ENCODE measurements around the gene EFNA5.

Gene EFNA5

DNA sequence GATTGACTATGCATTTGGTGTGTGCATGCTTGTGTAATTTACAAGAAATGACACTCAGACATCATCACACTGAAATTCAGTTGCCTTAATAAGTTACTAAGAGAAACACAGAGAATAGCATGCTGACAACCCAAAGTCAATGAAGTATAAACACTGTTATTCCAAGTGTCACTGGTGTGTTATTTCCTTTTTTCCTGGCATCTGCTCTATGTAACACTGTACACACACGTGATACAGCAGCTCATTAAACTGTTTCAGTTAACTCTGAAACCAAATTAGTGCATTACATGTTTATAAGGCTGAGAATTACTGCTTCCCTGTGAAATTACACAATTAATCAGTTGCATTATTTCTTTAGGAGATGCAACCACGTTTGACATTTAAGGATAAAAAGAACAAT is 252.7 kb downstream of the EFNA5 start:
- DNase-seq (ENCODE audit: extremely low read depth, low read depth): no peak
- H3K4me3 ChIP-seq (replicated peaks; ENCODE audit: low read depth, low read length): no peak overlapping the region
- TF ChIP-seq, protein P1, sequence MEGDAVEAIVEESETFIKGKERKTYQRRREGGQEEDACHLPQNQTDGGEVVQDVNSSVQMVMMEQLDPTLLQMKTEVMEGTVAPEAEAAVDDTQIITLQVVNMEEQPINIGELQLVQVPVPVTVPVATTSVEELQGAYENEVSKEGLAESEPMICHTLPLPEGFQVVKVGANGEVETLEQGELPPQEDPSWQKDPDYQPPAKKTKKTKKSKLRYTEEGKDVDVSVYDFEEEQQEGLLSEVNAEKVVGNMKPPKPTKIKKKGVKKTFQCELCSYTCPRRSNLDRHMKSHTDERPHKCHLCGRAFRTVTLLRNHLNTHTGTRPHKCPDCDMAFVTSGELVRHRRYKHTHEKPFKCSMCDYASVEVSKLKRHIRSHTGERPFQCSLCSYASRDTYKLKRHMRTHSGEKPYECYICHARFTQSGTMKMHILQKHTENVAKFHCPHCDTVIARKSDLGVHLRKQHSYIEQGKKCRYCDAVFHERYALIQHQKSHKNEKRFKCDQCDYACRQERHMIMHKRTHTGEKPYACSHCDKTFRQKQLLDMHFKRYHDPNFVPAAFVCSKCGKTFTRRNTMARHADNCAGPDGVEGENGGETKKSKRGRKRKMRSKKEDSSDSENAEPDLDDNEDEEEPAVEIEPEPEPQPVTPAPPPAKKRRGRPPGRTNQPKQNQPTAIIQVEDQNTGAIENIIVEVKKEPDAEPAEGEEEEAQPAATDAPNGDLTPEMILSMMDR (IDR thresholded peaks at IDR 0.05; ENCODE audit: low read depth, low read length, missing control alignments): no peak

DNA sequence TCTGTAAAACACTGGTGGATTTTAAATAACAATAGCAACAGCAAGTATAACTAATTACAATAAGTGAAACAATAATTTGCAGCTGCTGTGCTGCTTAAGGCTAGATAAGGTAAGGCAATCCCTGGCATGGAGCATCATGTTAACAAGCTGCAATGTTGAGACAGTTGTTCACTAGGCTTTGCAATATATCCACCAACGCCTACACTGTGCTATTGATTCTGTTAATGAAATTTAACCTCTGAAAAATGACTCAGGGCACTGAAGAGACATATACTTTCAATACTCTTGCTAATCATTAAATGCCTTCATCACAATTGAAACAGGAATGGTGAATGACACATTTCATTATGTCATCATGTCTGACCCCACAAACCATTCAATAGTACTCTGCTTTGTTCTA is 255.0 kb downstream of the EFNA5 start:
- no peak overlapping the region for H3K4me3 ChIP-seq (replicated peaks; ENCODE audit: low read depth, low read length)
- no peak for DNase-seq (ENCODE audit: extremely low read depth, low read depth)
- TF ChIP-seq, protein P1 (IDR thresholded peaks at IDR 0.05; ENCODE audit: low read depth, low read length, missing control alignments): no peak

DNA sequence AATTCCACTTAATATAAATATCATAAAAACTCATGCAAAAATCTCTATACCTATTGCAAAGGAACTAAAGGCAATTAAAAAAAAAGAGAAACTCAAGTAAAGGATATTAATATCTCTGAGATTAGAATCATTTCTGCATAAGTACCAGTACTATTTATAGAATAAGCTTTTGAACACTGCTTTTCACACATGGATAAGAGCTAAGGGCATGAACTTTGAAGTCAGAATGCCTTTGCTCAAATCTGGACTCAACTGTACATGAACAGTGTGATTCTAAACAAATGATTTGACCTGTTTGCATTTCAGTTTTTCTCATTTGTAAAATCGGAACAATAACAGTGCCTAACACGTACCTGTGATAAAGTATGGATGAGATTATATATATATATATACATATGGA is 255.9 kb downstream of the EFNA5 start:
- no peak overlapping the region for H3K4me3 ChIP-seq (replicated peaks; ENCODE audit: low read depth, low read length)
- DNase-seq (ENCODE audit: extremely low read depth, low read depth): no peak
- TF ChIP-seq, protein P1 (IDR thresholded peaks at IDR 0.05; ENCODE audit: low read depth, low read length, missing control alignments): no peak

DNA sequence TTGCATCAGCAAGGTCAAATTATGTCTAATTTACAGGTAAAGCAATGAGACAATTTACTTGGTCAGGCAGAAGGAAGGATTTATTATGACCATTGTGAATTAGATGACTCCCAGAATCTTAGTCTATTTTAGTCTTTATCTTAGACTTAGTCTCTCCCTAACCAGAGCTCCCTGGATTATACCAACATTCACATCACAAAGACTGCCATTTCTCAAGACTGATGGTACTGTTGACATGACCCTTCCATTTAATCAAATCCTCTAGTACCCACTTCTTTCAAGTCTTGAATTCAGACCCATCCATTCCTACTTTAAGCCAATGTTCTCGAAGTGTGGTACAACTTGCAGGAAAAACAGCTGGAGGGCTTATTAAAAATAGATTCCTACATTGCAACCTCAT is 257.0 kb downstream of the EFNA5 start:
- TF ChIP-seq, protein P1 (IDR thresholded peaks at IDR 0.05; ENCODE audit: low read depth, low read length, missing control alignments): no peak
- H3K4me3 ChIP-seq (replicated peaks; ENCODE audit: low read depth, low read length): no peak overlapping the region
- no peak for DNase-seq (ENCODE audit: extremely low read depth, low read depth)

DNA sequence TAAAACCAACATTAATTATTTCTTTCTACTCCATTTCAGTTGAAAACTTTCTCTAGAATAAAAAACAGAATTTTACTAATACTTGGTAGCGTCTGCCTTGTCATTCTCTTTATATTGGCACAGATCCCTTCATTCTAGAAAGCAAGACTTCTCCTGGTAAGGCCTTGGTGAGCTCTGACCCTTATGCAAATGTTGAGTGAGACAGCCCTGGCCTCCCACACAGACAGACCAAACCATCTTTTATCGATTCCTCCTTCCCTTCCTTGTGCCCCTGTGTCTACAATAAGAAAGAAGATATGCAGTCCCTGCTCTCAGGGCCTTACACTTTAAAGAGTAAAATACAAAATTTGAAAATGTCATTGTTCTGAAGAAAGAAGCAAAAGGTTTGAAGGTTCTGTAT is 262.2 kb downstream of the EFNA5 start:
- TF ChIP-seq, protein P1 (IDR thresholded peaks at IDR 0.05; ENCODE audit: low read depth, low read length, missing control alignments): no peak
- DNase-seq (ENCODE audit: extremely low read depth, low read depth): no peak
- no peak overlapping the region for H3K4me3 ChIP-seq (replicated peaks; ENCODE audit: low read depth, low read length)

DNA sequence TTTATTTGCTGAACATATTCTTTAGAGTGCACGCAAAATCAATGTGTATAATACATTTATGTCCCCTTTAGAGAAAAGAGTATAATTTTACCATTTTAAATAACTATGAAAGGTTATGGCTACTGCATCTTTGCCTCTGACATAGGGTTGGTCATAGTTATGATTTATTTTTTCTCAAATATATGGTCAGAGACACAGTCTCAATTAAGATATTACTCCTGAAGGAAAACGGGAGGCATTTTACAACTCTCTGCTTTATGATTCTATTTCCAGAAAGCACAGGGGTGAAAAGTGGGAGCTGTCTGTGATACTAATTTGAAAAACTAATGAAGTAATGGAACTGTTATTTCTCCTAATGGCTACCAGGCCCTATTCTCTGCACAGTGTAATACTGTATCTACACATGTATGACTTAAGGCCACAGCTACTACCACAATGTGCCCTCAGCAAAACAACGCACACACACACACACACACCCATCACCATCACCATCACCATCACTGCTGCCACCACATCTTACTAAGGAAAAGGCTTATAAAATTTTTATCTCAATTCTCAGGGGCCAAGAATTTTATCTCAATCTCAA is 262.9 kb downstream of the EFNA5 start:
- TF ChIP-seq, protein P1 (IDR thresholded peaks at IDR 0.05; ENCODE audit: low read depth, low read length, missing control alignments): no peak
- H3K4me3 ChIP-seq (replicated peaks; ENCODE audit: low read depth, low read length): no peak overlapping the region
- no peak for DNase-seq (ENCODE audit: extremely low read depth, low read depth)
